Upper lobe of left lung (tissue), 4 donors: ENCODE data around the gene ST8SIA6.

Experiments
- CTCF ChIP-seq, 6 experiments: fragments of 450-650 bp in 4 of 6; fragments of 200-600 bp in 2 of 6; sonication (generic) in 2 of 6; IDR thresholded peaks; one replicate each; pipeline ENCODE4 v1.5.1; 2016 to 2019; ENCODE audit warnings: antibody characterized with exemption in 6 of 6
- POLR2A ChIP-seq, 4 donors: fragments of 450-650 bp; IDR thresholded peaks; one replicate each; pipeline ENCODE4 v1.5.1; 2016 to 2017; ENCODE audit warnings: antibody characterized with exemption in 4 of 4, mild to moderate bottlenecking in 2 of 4
- POLR2AphosphoS5 ChIP-seq, 2 donors: sonication (generic); formaldehyde crosslinking; IDR thresholded peaks; one replicate each; pipeline ENCODE4 v1.5.1; 2017; ENCODE audit warnings: antibody characterized with exemption in 2 of 2

- TF ChIP-seq CTCF (IDR thresholded peaks at IDR 0.05) (no peak), POLR2A (IDR thresholded peaks at IDR 0.05) (no peak), POLR2AphosphoS5 (IDR thresholded peaks at IDR 0.05) (no peak)
Observed at GRCh38 chr10:17383801-17384555, 70.4 kb downstream of the ST8SIA6 start.
